HPDE6-E6E7 (cell line): ENCODE measurements around the gene P2RY11.

Source experiments
- DNase-seq: peaks from one replicate; pipeline ENCODE4 v3.0.0; 2011; ENCODE audit warnings: missing footprints; ENCODE audit errors: extremely low spot score

P2RY11 gene

DNA sequence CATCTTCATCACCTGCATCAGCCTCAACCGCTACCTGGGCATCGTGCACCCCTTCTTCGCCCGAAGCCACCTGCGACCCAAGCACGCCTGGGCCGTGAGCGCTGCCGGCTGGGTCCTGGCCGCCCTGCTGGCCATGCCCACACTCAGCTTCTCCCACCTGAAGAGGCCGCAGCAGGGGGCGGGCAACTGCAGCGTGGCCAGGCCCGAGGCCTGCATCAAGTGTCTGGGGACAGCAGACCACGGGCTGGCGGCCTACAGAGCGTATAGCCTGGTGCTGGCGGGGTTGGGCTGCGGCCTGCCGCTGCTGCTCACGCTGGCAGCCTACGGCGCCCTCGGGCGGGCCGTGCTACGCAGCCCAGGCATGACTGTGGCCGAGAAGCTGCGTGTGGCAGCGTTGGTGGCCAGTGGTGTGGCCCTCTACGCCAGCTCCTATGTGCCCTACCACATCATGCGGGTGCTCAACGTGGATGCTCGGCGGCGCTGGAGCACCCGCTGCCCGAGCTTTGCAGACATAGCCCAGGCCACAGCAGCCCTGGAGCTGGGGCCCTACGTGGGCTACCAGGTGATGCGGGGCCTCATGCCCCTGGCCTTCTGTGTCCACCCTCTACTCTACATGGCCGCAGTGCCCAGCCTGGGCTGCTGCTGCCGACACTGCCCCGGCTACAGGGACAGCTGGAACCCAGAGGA is 2.6 kb downstream of the P2RY11 start:
- DNase-seq = no peak

DNA sequence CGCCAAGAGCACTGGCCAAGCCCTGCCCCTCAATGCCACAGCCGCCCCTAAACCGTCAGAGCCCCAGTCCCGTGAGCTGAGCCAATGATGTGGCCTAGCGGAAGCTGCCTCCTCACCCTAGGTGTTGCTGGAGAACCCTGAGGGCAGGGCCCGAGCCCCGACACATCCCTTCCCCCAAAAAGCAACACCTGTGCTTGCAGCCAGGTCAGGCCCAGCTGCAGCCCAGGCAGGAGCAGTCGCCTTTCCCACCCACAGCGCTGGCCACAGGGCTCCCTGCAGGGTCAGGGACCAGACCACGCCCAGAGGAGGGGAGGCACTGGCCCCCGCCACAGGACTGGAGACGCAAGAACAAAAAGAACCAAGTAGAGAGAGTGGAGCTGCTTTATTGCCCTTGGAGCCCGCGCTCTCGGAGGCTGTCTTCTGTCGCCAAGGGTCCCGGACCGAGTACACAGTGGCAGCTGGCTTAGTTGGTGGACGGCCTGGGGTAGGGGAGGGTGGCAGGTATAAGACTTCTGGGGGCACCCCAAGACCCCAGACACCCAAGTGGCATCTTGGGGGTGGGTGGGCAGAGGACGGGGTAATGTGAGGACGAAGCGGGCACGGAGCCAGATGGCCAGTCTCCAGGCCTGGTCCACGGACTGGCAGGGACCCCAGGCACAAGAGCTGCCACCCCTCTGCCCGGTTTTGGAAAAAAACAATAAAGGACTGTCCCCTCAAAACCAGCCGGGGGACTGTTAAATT is 3.3 kb downstream of the P2RY11 start:
- DNase-seq = no peak

DNA sequence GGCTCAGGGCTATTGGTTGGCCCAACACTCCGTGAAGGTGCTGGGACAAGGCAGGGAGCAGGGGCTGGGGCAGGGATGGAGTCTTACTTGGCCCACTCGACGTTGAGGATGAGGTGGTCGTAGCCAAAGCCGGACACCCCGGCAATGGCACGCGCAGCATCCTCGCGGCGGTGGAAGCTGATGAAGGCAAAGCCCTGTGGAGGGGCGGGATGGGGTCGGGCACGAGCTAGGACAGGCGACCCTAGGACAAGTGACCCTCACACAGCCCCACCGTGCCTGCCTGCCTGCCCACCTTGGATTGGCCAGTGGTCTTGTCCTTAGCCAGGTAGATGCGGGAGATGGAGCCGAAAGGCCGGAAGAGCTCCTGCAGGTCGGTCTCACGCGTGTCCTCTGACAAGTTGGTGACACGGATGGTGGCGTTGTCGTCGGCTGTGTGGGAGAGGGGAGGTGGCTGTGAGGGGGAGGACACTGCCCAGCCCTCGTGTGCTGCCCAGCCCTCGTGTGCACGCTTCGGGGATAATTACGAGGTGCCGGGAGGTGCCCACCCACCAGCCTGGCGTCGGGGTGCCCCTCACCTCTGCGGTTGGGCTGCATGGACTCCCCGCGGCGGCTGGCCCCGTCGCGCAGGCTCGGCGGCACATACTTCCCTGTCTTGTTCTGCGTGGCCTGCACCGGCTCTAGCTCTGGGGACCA is 4.0 kb downstream of the P2RY11 start:
- no peak for DNase-seq

DNA sequence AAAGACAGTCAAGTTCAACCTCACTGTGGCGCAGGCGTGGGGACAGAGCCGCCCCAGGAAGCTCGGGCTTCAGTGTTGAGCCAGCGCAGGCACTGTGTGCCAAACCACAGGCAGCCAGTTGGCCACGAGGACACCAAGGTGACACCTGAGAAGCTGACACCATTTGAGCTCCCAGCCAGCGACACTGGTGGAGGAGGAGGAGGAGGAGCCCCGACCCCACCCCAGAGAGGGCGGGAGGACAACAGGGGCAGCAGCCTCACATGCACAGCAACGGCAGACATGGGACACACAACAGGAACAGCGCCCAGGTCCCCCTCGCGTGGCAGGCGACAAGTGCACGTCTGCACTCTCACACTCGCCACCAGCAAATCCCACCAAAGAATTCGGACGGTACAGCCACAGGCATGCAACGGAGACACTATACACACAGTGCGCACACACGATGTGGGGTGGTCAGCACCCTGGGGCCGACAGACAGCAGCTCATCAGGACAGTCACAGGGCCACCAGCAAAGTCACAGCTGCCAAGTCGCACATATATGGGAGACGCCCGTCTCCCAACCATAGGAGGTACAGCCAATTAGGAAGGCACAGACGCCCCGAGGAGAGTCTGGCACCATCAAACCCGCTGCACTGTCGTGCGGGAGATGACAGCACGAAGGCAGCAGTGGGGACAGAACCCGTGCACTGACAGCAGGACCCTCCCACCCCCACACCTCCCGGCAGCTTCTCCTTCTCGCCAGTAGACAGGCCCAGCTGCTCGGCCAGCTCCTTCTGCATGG is 4.8 kb downstream of the P2RY11 start:
- DNase-seq = no peak

DNA sequence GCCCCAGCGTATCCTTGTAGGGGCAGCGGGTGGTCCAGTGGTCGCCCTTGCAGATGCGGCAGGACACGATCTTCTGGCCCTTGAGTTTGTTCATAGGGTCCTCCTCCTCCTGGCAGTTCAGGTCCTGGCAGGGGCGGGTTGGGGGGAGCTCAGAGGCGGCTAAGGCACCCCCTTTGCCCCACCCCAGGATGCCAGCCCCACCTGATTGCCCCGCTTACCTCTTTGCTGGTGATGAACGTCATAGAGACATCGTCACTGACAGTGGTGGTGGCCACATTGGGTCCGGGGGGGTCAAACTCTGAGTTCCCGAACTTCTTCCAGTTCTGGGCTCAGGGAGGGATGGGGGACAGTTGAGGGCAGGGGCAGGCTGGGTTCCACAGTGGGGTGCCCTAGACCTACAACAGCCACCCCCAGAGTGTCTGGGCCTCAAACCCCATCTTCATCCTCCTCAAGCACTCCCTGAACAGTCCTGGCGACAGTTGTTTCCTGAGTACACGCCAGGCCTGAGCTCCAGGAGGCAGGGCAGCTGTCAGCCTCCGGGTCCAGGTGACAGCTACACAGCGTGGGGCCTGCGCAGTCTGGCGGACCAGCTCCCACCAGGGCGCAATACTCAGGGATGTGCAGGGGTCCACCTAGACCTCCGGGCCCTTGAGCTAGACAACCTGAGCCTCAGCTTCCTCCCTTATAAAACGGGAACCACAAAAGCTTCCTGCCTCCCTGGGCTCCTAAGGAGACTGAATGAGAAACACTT is 5.5 kb downstream of the P2RY11 start:
- no peak for DNase-seq

DNA sequence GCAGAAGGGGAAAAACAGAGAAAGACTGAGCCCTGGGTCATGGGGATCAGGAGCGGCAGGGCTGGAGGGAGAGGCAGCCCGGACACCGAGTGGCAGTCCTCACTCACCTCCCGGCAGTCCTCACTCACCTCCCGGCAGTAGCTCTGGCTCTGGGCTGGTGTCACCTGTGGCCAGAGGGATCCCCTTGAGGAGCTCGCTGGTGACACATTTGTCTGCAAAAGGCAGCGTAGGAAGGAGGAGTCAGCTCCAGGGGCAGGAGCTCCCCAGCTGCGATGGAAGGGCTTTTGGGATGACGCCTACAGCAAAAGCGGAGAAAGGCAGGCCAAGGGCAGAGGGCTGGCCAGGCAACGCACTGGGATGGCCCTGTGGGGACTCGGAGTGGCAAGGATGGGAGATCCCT is 7.5 kb downstream of the P2RY11 start:
- no peak for DNase-seq

GRCh38 chr19:10120538-10121189 is 9.2 kb downstream of the P2RY11 start:
- DNase-seq = peak; percentile 64

DNA sequence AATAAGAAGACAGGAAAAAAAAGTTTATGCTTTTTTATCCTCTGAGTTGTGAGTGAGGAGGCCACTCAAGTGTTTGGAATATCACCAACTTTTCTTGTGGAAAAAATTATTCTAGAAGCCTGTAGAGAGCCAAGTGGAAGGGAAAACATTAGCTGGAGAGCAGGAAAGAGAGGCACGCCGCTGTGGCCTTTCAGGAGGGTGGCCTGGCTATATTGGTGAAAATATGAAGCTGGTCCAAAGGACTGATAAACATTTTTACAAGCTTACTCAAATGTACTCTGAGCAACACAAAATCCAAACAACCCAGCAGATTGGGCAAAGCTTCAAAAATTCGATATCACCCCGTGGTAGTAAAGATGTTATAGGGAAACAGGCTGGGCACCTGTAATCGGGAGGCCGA is 10.6 kb downstream of the P2RY11 start:
- DNase-seq = no peak

DNA sequence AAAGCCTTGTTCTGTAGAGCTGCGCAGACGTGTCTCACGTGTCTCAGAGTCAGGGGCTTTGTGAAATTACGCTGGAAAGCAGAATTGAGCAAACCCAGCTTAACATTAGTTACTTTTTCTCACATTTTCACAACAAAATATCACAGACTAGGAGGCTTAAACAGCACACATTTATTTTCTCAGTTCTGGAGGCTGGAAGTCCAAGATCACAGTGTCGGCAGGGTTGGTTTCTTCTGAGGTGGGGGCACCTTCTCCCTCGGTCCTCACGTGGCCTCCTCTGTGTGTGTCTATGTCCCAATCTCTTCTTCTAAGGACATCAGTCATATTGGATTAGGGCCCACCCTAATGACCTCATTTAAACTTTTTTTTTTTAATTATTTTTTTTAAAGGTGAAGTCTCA is 12.9 kb downstream of the P2RY11 start:
- DNase-seq = no peak

DNA sequence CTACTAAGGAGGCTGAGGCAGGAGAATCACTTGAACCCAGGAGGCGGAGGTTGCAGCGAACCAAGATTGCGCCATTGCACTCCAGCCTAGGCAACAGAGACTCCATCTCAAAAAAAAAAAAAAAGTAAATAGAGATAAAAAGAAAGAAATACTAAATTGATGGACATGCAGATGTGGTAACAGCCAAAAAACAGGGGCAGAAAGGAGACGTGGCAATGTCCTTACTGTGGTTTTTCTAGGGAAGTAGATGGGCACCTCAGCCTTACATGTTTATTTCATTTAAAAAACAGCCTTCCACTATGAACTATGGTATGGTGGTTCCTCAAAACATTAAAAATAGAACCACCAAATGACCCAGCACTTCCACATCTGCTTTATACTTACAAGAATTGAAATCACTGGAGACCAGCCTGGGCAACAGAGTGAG is 14.7 kb downstream of the P2RY11 start:
- DNase-seq = no peak

DNA sequence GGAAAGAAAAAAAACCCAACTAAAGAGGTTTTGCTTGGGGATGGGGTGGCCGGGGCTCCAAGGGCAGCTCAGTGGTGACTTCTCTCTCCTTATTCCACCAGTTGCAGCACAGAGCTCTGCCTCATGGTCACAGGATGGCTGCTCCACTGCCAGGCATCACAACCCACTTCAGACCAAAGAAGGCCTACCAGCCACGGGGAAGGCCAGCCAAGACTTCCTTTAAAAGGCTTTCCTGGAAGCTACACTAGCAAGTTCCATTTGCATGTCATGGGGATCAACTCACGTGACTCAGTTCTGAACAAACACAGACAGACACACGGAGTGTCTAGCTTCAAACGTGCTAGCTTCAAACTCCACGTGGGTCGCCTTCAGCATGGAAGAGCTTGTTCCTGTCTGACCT is 21.4 kb downstream of the P2RY11 start:
- DNase-seq = no peak

DNA sequence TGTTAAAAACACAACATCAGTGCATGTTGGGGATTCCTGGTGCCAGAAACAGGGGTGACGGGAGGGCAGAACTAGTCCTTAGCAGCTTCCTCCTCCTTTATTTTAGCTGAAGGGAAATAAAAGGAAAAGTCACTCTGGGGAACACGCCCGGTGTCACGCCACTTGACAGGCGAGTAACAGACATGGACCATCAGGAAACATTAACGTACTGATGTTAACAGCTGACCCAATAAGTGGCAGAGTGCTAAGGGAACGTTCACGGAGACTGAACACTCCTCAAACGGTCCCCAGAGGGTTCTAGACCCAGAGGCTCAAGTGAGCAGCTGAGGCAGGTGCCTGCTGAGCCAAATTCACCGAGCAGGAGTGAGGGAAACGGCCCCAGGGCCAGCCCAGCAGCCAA is 22.1 kb downstream of the P2RY11 start:
- DNase-seq = no peak

DNA sequence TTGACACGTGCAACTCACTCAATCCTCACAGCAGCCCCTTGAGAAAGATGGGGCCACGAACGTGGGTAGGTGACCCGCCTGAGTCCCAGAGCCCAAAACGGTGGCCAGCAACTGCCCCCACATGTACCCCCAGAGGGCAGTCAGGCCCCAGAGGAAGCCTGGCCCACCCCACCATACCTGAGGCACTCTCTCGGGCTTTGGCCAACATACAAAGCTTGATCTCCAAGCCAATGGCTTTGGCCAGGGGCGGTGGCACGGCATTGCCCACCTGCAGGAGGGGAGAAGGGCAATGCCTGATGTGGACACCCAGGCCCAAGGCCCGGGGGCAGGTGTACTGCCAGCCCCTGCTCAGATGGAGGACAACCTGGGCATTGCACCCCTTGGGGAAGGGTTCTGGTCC is 22.5 kb downstream of the P2RY11 start:
- DNase-seq = no peak

- DNase-seq = peak; percentile 82
Observed at GRCh38 chr19:10135551-10136334, 24.2 kb downstream of the P2RY11 start.

- no peak for DNase-seq
Observed at GRCh38 chr19:10136936-10137335, 25.4 kb downstream of the P2RY11 start.

- no peak for DNase-seq
Observed at GRCh38 chr19:10137751-10138682, 26.5 kb downstream of the P2RY11 start.

- no peak for DNase-seq
Observed at GRCh38 chr19:10138879-10139795, 27.6 kb downstream of the P2RY11 start.

DNA sequence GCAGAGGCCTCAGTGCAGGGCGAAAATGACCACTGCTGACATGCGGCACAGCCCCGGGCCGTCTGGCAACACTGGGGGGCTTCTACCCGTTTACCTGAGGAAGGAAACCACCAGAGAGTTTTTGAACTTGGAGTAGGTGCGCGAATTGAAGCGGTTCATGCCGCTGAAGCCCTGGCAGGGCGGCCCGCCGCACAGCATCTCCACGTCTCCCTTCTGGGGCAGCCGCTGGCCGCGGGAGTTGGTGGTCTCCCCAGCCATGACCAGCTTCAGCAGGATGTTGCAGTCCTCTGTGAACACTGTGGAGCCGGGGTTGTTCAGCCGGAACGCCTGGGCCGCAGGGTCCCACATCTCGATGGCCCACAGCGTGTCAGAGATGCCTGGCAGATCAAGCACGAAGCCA is 28.5 kb downstream of the P2RY11 start:
- DNase-seq = no peak
